Spleen (tissue), 11 donors: ENCODE results near the gene ABCA9. TPM values are rescaled to one million over a fixed set of nuclear protein-coding genes. Genes with fewer than 3 reads are reported as not detected.

Source experiments
- DNase-seq: peaks from one replicate; pipeline ENCODE4 v3.0.0-alpha.2; 2020
- H3K27ac ChIP-seq, 8 donors: fragments of 200-600 bp; sonication (generic) in 7 of 8; 1 replicate in 4 of 8; 2 replicates in 4 of 8; pipeline versions ENCODE4 v1.5.0 to v1.8.0; 2016 to 2021; ENCODE audit warnings: inconsistent platforms in 4 of 8, mild to moderate bottlenecking in 4 of 8, moderate library complexity in 1 of 8
- H3K27me3 ChIP-seq, 7 donors: fragments of 200-600 bp; sonication (generic) in 6 of 7; replicated peaks in 1 of 7; 1 replicate in 4 of 7; 2 replicates in 3 of 7; pipeline versions ENCODE4 v1.5.0 to v1.8.0; 2016 to 2021; ENCODE audit warnings: inconsistent platforms in 3 of 7, mild to moderate bottlenecking in 1 of 7
- H3K36me3 ChIP-seq, 6 donors: fragments of 200-600 bp; sonication (generic) in 5 of 6; 1 replicate in 4 of 6; 2 replicates in 2 of 6; pipeline versions ENCODE4 v1.5.0 to v1.8.0; 2016 to 2021; ENCODE audit warnings: inconsistent platforms in 2 of 6
- H3K4me1 ChIP-seq, 6 donors: fragments of 200-600 bp; sonication (generic) in 5 of 6; 1 replicate in 3 of 6; 2 replicates in 3 of 6; pipeline versions ENCODE4 v1.5.0 to v1.8.0; 2016 to 2021; ENCODE audit warnings: inconsistent platforms in 3 of 6
- H3K4me3 ChIP-seq, 8 donors: fragments of 200-600 bp; sonication (generic) in 7 of 8; 1 replicate in 4 of 8; 2 replicates in 4 of 8; pipeline versions ENCODE4 v1.5.0 to v1.8.0; 2016 to 2021; ENCODE audit warnings: inconsistent platforms in 4 of 8, mild to moderate bottlenecking in 4 of 8, moderate library complexity in 2 of 8
- H3K9me3 ChIP-seq, 8 donors: fragments of 200-600 bp; sonication (generic) in 7 of 8; 1 replicate in 4 of 8; 2 replicates in 4 of 8; pipeline versions ENCODE4 v1.5.0 to v1.8.0; 2016 to 2021; ENCODE audit warnings: inconsistent platforms in 4 of 8
- CTCF ChIP-seq, 11 experiments: fragments of 200-600 bp in 7 of 11; fragments of 450-650 bp in 4 of 11; sonication (generic) in 4 of 11; IDR thresholded peaks in 8 of 11; conservative IDR thresholded peaks in 3 of 11; 1 replicate in 7 of 11; 2 replicates in 4 of 11; pipeline versions ENCODE4 v1.4.0 to v1.8.0; 2016 to 2021; ENCODE audit warnings: antibody characterized with exemption in 11 of 11, inconsistent platforms in 4 of 11, mild to moderate bottlenecking in 1 of 11
- POLR2A ChIP-seq, 3 donors: fragments of 450-650 bp; IDR thresholded peaks; one replicate each; pipeline ENCODE4 v1.5.1; 2017; ENCODE audit warnings: antibody characterized with exemption in 3 of 3, mild to moderate bottlenecking in 1 of 3
- POLR2AphosphoS5 ChIP-seq, 3 donors: sonication (generic); formaldehyde crosslinking; IDR thresholded peaks; one replicate each; pipeline ENCODE4 v1.5.1; 2017; ENCODE audit warnings: antibody characterized with exemption in 3 of 3
- WGBS, 5 donors: extraction: QIAGEN DNeasy Blood & Tissue Kit in 3 of 5; methylation state at CpG; one replicate each; pipeline versions ENCODE4 v1.1.5 to v1.1.7; 2013 to 2018; 5-methylcytosine and 5-hydroxymethylcytosine counted together
- intact Hi-C: fragments of 100-400 bp; cut with DNase I; formaldehyde crosslinking; loops from one replicate; pipeline ENCODE4 v1.15.0; 2023; ENCODE audit warnings: low total_unique reads
- polyA plus RNA-seq, 3 donors: library from polyadenylated mRNA; stranded (reverse); fragments of 200-250 nt; gene quantifications; one replicate each; pipeline ENCODE4 v1.2.1, GENCODE V29; 2013
- total RNA-seq, 7 donors: library from RNA; depleted of rRNA in 3 of 7; stranded (reverse); fragments of >200 nt in 3 of 7; fragmentation: NEBNext Ultra II Directional in 4 of 7; extraction: Animal tissue kit (Norgen Biotek cat#: 25700) in 4 of 7; gene quantifications; one replicate each; pipeline versions ENCODE4 v1.1.0 to v1.2.1, GENCODE V29; 2016 to 2021
- donor health status: healthy with polysubstance abuse.
- donor health status: DM: no; HTN: no; CAD: no; lungs with moderate emphysema.
- donor health status: DM: no; HTN: no; CAD: no.
- donor health status: Bipolar disorder and iron deficiency.
- donor health status: healthy.
- donor health status: DM: no; HTN: no; CAD: no.
- donor health status: DM: yes; HTN: yes; CAD: no.

ABCA9 gene
- total and polyA plus RNA-seq, 10 donors = 0.30 to 5.7 (median 1.1) TPM

- H3K27ac ChIP-seq = peak overlapping the region in 7 of 8 donors; percentile 66 to 80 (median 76)
- H3K9me3 ChIP-seq = peaks cover 0 to 3% (median 0%) of the 10 kb centered on the region in 8 donors
- TF ChIP-seq POLR2A (IDR thresholded peaks at IDR 0.05) = no peak
- peak in 1 of 3 donors; percentile 14 for TF ChIP-seq POLR2AphosphoS5 (IDR thresholded peaks at IDR 0.05)
- intact Hi-C loops = no loop called here
- no peak overlapping the region for H3K4me3 ChIP-seq
- H3K27me3 ChIP-seq = no peaks in the 10 kb centered on the region
- no peaks in the 10 kb centered on the region for H3K36me3 ChIP-seq
- WGBS, 5 donors = 11 to 34% (median 18%) methylated on average over 3 of the region's 3 CpGs
- peaks cover 0 to 25% (median 7%) of the 10 kb centered on the region in 6 donors for H3K4me1 ChIP-seq
- no peak for DNase-seq
Measured at GRCh38 chr17:69047368-69048263, 13.1 kb downstream of the ABCA9 start.

GRCh38 chr17:69046121-69046807 is 14.5 kb downstream of the ABCA9 start:
- peaks cover 0 to 3% (median 0%) of the 10 kb centered on the region in 8 donors for H3K9me3 ChIP-seq
- H3K4me3 ChIP-seq = no peak overlapping the region
- 85 to 96% (median 89%) methylated on average over 4 of the region's 4 CpGs for WGBS, 5 donors
- H3K4me1 ChIP-seq = peaks cover 0 to 25% (median 7%) of the 10 kb centered on the region in 6 donors
- TF ChIP-seq POLR2A (IDR thresholded peaks at IDR 0.05) = no peak
- no peak for TF ChIP-seq POLR2AphosphoS5 (IDR thresholded peaks at IDR 0.05)
- no peak for TF ChIP-seq CTCF (IDR thresholded peaks at IDR 0.05 in 8 of 11, conservative IDR thresholded peaks at IDR 0.05 in 3 of 11)
- intact Hi-C loops = no loop called here
- no peaks in the 10 kb centered on the region for H3K27me3 ChIP-seq
- H3K27ac ChIP-seq = peak overlapping the region in 6 of 8 donors; percentile 63 to 80 (median 72)
- DNase-seq = no peak
- H3K36me3 ChIP-seq = no peaks in the 10 kb centered on the region

GRCh38 chr17:69045646-69046045 is 15.1 kb downstream of the ABCA9 start:
- no peak overlapping the region for H3K4me3 ChIP-seq
- no peak for TF ChIP-seq CTCF (IDR thresholded peaks at IDR 0.05 in 8 of 11, conservative IDR thresholded peaks at IDR 0.05 in 3 of 11)
- TF ChIP-seq POLR2AphosphoS5 (IDR thresholded peaks at IDR 0.05) = no peak
- no peak for TF ChIP-seq POLR2A (IDR thresholded peaks at IDR 0.05)
- intact Hi-C loops = no loop called here
- peaks cover 0 to 3% (median 0%) of the 10 kb centered on the region in 8 donors for H3K9me3 ChIP-seq
- no peaks in the 10 kb centered on the region for H3K27me3 ChIP-seq
- H3K36me3 ChIP-seq = no peaks in the 10 kb centered on the region
- 93 to 99% (median 97%) methylated on average over 2 of the region's 2 CpGs for WGBS, 5 donors
- peaks cover 0 to 25% (median 5%) of the 10 kb centered on the region in 6 donors for H3K4me1 ChIP-seq
- no peak for DNase-seq
- H3K27ac ChIP-seq = no peak overlapping the region

- Histone ChIP-seq H3K27ac (no peak overlapping the region), H3K4me1 (peaks cover 0 to 25% (median 6%) of the 10 kb centered on the region in 6 donors), H3K36me3 (no peaks in the 10 kb centered on the region), H3K4me3 (no peak overlapping the region), H3K9me3 (peaks cover 0 to 3% (median 0%) of the 10 kb centered on the region in 8 donors), H3K27me3 (no peaks in the 10 kb centered on the region)
- WGBS, 5 donors = 94 to 98% (median 96%) methylated on average over 2 of the region's 2 CpGs
- DNase-seq = no peak
- TF ChIP-seq POLR2A (IDR thresholded peaks at IDR 0.05) (no peak), CTCF (IDR thresholded peaks at IDR 0.05 in 8 of 11, conservative IDR thresholded peaks at IDR 0.05 in 3 of 11) (no peak), POLR2AphosphoS5 (IDR thresholded peaks at IDR 0.05) (no peak)
- intact Hi-C loops = no loop called here
Measured at GRCh38 chr17:69044371-69044770, 16.4 kb downstream of the ABCA9 start.
